GM21786 (cell line): Measurements from ENCODE around the gene BTBD9.

Experiments used
- ATAC-seq: cut with Tn5 transposase; IDR thresholded peaks from one replicate; pipeline ENCODE4 v1.9.1; 2021; ENCODE audit not compliant: unreplicated experiment

BTBD9 gene

DNA sequence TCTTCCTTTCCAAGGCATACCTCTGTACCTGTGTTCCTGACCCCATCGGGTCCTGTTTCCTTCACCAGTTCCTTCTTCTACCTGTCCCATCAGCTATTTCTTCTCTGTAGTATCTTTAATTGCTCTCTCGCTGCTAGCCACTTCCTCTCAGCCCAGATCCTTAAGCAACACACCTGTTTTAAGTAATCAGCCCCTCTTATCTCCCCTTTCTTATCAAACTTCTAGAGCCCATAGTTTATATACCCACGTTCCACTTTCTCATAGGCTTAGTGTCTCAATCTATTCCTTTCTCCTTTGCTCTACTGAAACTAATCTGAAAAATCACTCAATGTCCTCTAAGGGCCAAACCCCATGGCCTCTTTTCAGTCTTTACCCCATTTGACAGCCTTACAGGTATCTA, 239.6 kb downstream of the BTBD9 start:
- no peak for ATAC-seq

DNA sequence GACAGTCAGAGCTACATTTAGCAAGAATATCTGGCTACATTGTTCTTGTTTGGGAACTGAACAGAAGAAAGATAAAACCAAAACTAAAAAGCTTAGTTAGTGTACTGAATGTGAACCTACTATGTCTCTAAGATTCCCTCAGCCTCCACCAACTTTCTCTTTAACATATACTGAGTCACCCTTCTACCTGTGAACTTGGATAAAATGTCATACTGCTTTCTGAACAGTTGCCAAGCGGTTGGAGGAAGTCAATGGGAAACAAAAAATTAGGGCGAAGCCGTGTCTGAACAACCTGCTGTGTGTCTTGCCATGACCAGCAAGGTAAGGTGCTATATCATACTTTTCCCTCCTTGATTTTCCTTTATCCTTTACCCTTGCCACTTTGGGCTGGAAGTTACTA, 243.5 kb downstream of the BTBD9 start:
- no peak for ATAC-seq

DNA sequence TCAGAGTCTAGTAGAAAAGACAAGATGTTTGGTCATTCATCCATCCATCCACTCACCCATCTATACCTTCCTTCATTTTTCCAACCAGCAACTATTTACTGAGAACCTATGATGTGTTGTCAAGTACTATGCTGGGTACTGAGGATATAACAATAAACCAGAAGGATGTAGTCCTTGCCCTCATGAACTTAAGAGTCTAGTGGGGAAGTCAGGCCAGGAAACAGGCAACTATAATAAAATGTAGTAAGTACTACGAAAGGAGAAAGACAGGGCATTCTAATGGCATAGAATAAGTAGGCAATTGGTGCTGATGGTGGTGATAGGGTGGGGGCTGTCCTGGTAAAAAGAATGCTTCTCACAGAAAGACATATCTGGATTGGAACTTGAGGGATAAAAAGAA, 245.7 kb downstream of the BTBD9 start:
- ATAC-seq = no peak

DNA sequence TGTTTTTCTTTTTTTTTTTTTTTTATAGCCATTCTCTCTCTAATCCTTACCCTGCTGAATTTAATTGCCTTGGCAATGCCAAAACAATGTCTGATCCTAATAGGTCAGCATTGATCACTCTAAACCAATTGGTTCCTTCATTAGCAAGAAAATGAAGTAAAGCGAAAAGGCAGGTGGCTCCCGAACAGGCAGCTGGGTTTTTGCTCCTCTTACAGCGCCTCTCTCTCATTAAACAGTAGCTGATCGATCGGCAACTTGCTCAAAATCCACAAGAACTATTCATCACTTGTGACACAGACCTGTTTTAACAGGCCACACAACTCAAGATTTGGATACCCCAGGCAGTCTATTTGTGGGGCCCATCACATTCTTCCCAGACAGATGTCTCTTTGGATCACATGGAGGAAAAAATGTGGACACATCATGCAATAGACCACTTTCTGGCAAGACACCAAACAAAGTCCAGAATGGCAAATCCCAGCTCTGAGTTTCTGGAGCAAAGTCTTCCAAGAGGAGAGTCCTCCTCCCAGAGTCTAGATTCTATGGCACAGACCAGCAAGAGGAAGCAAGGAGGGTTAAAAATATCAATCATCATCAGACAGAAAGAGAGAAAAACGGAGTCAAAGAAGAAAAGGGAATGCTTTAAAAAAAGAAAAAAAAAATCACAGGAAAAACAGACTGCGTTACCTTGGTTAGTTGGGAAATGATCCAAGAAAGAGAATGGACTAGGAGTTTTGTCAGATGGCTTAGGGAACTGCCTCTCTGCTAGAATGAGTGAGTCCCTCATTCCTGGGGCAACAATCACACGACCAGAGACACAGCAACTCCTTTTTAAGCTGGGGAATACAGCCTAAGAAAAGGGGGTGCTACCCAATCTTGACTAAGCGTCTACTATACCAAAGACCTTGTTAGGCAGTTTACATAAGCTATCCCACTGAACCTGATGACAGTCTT, 247.8 kb downstream of the BTBD9 start:
- ATAC-seq = no peak

DNA sequence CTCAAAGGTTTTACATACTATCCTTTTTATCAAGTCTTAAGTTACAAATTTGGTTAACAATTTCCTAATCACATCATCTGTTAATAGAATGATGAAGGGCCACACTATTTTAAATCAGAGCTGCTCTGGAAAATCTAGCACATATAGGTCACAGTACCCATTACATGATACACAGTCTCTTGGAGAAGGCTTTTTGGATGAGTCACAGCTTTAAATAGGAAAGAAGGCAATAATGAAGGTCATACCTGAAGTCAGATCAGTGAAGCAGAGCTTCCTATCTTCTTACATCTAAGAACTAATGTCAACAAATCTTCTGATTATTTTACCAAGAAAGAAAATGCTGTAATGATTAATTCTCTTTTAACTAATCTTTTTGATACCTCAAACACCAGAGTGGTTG, 248.5 kb downstream of the BTBD9 start:
- no peak for ATAC-seq

DNA sequence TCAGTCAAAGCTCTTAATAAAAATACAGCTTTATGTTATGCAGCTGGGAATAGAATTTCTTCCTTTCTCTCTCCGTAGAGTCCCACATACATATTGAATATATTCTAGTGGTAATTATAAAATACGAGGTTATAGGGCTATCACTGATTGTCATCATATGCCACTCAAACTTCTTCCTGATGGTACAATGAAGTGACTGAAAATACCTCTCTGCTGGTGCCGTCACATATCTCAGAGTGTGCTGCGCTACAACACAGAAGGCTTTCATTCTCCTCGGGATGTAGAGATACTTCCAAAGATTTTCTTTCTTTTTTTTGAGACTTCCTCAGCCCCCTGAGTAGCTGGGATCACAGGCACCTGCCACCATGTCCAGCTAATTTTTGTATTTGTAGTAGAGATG, 249.9 kb downstream of the BTBD9 start:
- no peak for ATAC-seq

DNA sequence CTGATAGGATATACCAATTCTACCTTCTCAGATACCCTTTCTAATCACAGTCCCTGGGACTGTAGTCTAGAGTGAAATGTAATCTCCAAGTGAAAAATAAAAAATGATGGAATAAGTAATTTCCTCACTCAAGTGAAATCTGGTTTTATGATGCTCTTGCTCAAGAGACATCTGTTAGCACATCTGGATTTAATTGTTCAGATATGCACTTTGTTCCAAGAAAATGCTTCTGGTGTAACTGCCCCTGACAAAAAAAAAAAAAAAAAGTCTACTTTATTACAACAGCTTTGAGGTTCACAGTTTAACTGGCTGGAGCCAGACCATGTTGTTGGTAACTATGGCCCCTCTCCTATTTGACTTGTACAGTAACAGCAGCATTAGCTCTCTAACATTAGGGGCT, 251.8 kb downstream of the BTBD9 start:
- ATAC-seq = no peak

DNA sequence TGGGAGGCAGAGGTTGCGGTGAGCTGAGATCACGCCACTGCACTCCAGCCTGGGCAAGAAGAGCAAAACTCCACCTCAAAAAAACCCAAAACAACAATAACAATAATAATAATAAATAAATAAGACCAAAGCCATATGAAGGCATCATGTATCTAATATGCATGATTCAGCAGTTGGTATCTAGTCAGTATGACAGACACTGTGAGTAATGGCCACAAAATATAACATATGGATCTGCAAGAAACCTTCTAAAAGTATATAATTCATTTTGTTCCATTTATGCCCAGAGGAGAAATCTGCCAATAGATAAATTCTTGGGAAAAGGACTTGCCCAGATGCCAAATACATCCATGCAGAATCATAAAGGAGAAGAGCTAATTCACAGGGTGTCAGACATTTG, 252.3 kb downstream of the BTBD9 start:
- no peak for ATAC-seq

DNA sequence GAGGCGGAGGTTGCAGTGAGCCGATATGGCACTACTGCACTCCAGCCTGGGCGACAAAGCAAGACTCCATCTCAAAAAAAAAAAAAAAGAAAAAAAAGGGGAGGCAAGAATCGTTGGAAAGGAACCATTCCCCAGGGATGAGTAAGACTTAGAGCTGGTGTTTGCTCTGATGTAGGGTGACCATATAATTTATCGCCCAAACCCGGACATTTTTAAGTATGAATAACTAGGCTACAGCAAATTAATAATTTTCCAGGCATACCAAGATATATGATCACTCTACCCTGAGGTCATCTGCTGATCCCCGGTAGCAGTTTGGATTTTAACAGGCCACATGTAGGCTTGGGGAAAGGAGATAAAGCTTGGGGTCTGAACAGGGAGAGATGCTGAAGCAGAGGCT, 260.9 kb downstream of the BTBD9 start:
- no peak for ATAC-seq

DNA sequence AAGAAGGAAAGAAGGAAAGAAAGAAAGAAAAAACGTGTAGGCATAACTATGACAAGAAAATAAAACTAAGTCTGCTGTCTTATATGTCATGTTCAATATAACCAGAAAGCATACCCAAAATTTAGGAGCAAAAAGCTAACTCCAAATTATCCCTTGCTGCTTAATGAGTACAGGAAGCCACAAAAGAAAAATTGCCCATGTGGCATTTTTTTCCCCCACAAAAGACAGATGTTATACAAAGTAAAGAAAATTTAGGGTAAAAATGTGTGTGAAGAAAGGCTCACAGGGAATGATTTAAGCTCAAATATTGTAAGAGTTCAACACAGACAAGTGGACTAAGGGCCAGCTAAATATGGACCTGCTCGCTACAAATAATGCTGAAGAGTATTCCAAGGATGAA, 263.8 kb downstream of the BTBD9 start:
- no peak for ATAC-seq

DNA sequence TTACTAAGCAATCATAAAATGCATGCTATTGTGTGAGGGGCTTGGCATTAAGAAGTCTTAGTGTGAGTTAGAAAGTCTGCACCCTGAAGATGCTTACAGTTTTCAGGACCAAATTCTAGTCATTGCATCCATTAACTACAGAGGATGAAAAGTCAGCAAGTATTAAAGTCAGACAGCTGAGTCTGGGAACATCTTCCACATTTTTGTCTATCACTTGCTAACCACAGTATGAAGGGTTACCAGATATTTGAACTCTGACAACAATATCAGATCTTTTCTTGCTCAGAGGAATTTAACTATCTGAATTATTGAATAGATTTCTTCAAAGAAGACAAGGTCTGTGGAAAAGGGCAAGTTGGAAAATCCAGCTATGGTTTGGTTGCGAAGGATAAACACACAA, 264.4 kb downstream of the BTBD9 start:
- ATAC-seq = no peak

DNA sequence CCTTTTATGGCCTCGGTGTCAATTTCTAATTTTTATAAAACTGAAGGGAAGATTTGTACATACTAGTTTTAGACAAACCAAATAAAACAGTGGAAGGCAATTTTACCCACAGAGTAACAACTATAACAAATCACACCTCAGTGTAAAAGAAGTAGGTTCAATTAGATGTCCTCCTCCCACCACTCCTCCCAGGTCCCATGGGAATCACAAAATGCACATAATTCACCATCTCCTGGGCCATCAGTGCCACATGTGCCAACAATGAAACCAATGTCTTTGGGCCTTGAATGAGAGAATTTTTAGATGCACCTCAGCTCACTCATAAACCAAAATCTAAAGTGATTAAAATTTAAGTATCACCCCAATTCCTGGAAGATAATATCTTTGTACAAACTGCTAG, 267.8 kb downstream of the BTBD9 start:
- ATAC-seq = no peak

DNA sequence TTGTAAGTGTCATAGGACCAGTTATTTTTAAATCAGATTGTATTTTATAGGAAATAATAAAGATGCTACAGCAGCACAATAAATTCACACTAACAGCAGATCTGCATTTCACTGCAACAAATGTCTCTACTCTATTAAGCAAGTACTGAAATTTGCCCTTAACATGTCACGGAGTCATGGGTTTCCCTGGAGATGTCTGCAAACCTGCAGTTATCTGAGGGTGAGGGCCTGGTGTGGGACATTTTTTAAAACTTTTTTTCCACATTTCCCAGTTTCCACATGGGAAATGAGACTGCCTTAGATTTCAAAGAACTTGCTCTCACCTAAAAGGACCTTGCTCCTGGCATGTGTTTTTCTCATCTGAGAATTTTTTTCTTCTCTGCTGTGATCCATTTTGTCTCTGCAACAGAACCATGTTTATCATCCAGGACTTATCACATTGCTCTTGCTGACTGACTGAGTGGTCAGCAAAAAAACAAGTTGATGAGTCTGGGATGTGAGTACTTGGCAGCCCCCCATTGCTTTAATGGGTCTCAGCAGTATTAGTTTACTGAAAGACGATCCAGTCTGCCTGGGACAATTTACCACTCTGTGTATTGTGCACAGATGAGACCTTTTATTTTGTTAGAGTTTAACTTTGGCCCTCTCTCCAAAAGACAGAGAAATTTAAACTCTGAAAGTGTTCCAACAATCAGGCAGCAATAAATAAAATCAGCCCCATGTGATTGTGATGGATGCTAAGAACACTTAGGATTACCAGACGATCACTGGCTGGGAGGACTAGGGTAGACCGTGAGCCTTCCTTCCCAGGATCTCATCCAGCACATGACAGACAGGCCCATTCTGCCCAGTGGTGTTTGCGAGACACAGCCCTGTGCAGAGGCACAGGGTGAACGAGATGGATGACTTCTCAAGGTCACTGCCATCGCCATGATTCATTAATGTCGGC, 268.8 kb downstream of the BTBD9 start:
- ATAC-seq = no peak

DNA sequence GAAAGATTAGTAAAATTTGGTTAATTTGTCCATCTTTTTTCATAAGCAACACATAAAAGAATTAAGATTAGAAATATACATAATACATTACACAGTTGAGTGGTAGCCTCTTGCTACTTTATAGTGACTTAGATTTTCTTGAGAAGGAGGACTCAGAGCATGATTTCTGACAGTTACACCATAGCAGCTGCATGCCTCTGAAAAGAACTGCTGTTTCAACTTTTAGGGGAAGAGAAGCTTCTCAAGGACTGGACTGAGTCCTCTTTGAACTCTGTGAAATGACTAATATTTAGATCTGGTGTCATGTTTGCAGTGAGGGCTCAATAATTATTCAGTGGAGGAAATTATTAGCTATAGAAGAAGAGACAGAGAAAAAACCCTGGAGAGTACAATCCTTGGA, 272.5 kb downstream of the BTBD9 start:
- no peak for ATAC-seq

DNA sequence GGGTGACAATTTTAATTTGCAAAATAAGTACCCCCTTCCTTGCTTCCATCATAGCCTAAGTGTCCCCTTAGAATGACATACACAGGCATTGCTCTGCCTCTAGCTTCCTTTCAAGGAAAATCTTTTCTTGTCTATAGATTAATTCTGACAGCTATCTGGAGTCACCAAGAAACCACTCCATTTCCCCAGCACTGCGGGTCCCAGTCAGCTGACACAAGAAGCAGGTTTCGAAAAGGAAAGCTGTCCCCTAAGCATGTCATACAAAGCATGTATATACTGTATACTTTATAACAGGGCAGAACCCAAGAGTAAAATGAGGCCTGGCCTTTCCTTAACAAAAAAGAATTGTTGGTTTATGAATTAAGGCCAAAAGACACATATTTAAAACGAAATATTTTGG, 273.5 kb downstream of the BTBD9 start:
- ATAC-seq = no peak

DNA sequence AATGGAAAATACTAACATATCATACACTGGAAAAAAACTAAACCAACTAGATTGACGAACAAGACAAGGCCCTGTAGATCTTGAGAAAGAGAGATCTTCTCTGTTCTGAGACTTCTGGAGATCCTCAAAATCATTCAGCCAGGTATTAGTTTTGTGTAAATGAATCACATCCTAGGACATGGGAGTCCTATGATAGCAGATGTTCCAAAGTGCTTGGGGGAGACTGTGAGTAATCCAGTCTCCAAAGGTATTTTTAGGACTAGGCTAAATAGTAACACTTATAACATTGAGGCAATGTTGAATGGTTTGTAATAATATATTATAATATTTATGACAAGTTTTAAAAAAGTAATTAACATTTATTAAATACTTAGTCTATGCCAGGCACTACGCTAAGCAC, 275.0 kb downstream of the BTBD9 start:
- no peak for ATAC-seq

DNA sequence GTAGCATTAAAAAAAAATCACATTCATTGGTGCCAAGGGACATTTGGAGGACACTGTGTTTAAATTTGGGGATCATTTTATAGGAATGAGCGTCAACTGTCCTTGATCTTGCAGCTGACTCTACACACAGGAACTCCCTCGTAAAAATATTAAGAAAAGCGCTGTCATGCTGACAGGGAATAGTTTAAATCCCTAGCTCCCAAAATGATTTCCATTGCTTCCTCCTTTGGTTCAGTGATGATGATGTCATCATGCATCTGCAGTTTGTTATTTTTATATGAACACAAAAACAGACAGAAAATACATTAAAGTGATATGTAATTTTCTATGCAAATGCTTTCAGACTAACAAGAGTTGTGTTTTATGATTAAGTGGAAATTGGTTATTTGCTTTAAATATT, 275.6 kb downstream of the BTBD9 start:
- no peak for ATAC-seq

DNA sequence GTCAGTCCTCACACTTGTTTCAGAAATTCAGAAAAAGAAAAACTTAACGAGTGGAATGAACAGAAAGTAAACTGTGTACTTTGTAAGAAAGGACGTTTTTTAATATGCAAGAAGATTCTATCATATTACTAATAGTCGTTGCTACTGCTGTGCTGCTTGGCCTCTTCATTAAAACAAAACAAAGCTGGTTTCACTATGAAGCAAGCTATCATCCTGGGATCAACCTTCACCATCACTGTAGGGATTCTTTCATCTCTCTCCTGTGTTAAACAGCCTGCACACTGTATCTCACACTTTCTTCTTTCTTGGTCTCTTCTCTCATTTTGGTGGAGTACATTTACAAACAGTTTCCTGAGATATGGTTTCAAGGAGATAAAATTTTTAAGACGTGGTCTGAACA, 284.2 kb downstream of the BTBD9 start:
- no peak for ATAC-seq

DNA sequence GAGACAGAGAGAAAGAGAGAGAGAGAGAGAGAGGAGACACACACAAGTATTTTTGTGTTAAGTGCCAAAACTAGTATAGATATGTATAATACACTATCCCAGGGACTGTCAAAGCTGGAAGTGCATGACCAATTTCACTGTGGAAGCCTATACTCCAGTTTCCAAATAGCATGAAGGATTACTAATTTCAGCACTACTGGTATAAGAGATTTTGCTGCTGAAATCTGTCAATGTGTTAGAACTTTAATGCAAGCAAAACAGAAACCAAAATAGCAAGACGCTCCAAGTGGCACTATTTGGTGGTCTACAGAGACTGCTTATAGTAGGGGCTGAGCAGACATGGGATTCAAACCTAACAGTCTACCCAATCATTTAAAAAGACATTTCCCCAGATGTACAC, 284.8 kb downstream of the BTBD9 start:
- ATAC-seq = no peak

DNA sequence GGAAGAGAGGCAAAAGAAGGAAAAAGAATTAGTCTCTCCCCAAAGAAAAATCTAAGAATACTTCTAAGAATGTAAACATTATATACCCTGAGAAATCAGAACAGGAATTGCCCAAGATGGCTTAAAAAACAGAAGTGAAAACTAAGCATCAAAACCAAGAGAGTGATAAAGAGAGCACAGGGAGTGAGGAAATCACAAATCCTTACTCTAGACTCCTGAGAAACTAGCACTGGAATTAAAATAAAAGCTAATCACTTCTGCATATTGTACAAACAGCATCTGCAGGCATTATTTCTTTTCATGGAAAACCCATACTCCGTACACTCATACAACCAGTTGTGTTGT, 285.7 kb downstream of the BTBD9 start:
- ATAC-seq = no peak

DNA sequence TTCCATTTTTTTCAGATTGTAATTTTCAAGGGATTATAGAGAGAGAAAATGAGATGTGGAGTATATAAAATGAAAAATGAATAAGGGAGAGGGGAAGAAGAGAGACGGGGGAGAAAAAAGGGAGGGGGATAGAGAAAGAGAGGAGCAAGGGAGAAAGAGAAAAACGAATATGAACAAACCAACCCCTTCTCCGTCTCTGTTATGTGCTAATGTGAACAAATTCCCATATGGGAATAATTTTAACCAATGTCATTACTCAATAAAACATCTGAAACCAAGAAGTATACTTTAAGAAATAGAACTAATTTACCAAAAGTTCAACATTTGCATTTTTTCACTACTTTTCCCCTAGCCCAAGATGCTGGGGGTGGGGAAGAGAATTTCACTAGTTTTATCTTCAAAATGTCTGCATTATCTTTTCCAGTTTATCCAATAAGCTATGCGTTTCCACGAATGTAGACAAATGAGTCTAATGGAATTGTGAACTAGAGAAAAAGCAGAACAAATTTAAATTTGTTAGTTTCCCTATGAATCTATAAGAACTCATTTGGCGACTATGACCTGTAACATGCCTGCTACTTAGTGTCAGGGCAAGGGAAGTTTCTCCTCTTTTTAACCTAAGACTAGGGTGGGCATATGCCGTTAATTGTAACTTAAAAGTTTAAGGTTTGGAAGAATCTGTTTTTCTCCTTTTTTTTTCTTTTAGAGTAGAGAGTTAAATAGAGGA, 286.3 kb downstream of the BTBD9 start:
- no peak for ATAC-seq
